Left hindlimb (tissue), 1 donor: ENCODE results near the gene PRKCE.
"Not testable (repeated sequence)": the region's sequence is repeated elsewhere in the genome, so short reads cannot be mapped to it uniquely, and the experiment has no call there.

Source experiments
- DNase-seq: peaks from one replicate; pipeline ENCODE4 v3.0.0-alpha.2; 2018

PRKCE gene

GRCh38 chr2:46183426-46183825 lies 532.0 kb downstream of the PRKCE start:
- DNase-seq = no peak

DNA sequence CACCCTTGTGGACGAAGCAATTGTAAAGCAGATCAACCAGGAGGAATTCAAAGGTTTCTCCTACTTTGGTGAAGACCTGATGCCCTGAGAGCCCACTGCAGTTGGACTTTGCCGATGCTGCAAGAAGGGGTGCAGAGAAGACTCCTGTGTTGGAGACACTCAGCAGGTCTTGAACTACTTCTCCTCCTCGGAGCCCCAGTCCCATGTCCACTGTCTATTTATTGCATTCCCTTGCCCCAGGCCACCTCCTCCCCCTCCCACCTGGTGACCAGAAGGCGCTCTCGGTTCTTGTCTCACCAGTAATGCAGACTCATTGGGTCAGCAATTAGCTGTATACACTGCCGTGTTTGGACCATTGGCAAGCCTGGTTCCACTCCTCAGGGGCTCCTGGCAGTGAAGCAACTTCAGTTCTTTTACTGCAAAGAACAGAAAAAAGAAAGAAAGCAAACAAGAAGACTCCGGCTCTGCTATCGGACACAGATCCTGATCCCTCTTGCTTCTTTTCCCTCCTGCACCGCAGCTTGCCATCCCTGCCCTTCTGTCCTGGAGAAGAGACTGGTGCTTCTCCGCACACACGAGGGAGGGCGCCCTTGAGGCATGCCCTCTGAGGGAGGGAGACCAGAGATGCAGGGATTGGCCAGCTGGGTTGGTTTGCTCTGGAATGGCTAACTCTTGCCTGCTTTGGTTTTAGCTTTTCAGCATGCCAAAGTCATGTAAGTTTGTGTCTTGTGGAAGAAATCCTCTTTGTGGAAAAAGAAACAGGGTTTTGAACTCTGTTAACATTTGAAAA lies 533.5 kb downstream of the PRKCE start:
- no peak for DNase-seq

DNA sequence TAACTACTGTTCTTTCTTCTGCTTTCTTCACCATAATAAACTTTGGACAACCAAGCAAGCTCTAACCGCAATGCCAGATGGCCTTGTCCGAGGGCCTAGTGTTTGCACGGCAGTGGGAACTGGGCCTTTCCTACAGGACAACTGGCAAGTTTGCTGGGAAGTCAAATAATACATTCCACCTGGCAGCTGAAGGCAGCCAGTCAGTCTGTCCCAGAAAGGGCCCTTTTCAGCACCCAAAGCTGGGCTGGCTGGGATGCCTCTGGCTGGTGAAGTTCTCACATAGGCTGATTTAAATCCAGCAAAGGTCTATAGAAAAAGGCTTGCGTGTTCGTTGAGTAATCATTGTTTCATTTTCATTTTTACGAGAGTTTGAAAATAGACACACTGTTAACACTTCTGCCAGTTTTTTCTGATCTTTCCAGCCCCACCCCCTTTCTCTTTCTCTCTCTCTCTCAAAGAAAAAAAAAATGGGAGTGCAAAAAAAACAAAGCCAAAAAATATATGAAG lies 535.7 kb downstream of the PRKCE start:
- no peak for DNase-seq

DNA sequence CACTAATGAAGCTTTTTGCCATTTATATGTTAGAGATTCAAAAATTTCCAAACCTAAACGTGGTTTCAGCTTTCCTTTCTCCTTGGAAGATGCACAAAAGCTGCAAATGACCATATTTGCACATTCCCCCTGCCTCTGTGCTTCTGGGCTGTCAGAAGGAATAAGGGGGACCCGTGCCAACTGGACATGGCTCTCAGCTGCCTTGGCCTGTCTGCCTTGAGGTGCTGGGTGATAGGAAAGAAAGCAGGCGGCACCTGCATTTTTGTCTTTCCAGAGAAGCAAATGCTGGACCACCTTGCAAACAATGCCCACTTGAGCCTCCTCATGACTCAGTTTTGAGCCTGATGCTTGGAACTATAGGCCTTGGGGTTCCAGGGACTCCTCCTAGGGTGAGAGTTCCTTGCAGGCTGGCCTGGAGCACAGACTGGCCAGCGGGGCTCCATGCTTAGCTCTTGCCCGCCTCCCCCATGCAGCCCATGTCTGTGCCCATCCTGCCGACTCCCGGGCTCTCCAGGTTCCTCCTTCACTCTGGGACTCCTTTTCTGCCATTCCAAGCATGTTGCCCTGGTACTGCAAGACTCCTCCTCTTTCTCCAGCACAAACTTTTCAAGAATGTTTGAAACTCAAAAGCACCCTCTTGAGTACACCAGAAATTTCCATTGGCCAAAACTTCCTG lies 536.7 kb downstream of the PRKCE start:
- DNase-seq = no peak

DNA sequence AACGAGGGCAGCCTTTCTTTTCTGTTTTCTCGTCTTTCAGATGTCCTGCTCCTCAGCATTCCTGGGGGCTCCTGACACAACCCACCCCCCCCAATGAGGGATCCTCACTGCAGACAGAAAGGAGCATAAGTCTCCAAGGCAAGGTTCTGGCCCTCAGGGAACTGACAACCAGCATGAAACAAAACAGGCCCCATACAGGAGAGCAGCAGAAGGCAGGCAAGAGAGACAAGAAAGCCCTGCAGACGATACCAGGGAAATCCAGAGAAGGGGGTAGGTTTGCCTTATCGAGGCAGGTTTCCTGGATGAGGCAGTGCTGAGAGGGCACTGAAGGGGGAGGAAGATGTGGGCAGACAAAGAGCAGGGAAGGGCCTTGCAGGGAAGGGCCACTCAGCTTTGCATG lies 541.9 kb downstream of the PRKCE start:
- DNase-seq = no peak

DNA sequence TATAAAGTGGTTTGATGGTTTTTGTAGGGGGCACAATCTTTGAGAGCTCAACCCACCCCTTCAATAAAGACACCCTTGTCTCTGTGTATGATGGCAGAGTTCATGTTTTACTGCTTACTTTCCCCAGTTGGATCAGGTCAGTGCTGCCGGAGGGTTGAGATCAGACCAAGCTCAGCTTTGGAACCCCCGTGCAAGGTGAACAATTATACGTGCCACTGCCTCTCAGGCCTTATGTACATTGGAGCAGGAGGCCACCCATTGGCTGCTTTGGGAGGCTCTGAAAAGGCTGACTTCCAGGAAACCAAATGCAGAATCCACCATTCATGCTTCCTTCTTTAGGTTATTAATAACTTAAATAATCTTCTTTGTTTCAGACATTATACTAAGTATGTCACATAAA lies 542.4 kb downstream of the PRKCE start:
- no peak for DNase-seq

GRCh38 chr2:46194856-46195255 lies 543.4 kb downstream of the PRKCE start:
- DNase-seq = no peak

DNA sequence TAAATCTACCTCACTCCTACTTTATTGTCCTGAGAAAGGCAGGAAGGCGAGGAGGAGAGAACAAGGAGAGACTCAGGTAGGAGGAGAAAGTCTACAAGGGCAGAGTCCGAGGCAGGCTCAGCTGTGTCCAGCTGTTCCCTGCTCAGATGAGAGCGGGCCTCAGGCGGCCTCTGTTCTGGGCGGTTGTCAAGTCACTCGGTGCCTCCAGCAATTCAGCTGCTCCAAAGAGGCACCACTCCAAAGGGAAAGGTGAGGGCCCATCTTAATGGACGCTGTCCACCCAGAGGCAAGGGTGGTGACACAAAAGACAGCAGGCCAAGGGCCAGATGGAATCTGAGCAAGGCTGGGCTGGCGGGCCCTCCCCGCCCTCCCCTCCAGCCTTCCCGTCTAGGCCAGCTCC lies 544.3 kb downstream of the PRKCE start:
- no peak for DNase-seq

GRCh38 chr2:46196871-46197462 lies 545.5 kb downstream of the PRKCE start:
- no peak for DNase-seq

DNA sequence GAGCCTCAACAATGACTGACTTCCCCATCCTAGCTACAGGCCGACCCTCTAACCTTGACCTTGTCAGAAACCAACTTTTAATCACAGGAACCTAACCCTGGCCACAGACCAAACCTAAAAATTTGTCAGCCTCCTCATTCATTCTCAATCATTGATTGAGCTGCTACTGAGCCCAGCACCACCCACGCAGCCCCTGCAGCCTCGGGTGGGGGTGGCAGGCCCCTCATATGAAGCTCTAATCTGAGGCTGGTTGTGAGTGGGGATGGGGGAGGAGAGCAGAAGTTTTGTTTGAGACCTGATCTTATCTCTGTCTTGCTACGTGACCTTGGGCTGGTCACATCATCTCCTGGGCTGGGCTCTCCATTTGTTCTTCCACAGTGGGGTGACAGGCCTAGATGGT lies 546.2 kb downstream of the PRKCE start:
- DNase-seq = no peak

GRCh38 chr2:46198164-46198883 lies 546.8 kb downstream of the PRKCE start:
- DNase-seq = no peak

DNA sequence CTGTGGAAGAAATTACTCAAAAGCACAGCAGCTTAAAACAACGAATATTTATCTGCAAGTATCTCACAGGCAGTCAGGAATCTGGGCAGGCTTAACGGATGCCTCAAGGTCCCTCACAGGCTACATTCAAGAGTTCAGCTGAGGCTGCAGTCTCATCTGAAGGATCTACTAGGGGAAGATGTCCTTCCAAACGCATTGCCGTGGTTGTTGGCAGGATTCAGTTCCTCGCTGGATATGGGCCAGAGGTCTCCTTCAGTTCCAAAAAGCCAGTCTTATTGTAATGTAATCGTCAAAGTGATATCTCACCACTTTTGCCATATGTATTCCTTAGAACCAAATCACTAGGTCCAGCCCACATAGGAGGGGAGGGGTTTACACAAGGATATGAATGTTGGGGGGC lies 547.5 kb downstream of the PRKCE start:
- no peak for DNase-seq

DNA sequence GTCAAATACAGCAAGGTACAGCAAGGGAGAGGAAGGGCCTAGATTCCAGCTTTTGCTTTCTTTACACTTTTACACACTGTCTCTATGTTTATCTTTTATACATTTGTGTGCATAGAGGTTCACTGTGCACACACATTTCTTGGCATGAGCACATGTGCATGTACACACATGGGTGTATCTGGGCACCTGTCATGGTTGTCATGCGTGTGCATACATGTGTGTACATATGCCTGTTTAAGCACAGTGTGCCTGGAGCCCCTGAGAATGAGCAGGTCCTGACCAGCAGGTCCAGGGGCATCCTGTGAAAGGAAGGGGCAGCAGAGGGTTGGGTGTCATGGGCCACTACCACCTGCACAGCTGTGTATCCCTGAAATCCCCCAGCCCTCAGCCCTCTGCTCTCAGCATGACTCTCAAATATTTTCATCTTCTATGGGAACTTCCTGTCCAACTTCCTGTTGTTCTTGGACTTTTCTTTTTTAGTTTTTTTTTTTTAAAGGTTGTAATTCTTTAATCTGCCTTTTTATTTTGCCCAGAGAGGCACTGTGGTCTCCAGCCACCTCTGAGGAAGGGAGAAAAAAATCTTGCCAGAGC lies 548.7 kb downstream of the PRKCE start:
- no peak for DNase-seq

GRCh38 chr2:46200861-46201605 lies 549.6 kb downstream of the PRKCE start:
- no peak for DNase-seq

- no peak for DNase-seq
These were observed 551.0 kb downstream of the PRKCE start for GRCh38 chr2:46202453-46202852.

DNA sequence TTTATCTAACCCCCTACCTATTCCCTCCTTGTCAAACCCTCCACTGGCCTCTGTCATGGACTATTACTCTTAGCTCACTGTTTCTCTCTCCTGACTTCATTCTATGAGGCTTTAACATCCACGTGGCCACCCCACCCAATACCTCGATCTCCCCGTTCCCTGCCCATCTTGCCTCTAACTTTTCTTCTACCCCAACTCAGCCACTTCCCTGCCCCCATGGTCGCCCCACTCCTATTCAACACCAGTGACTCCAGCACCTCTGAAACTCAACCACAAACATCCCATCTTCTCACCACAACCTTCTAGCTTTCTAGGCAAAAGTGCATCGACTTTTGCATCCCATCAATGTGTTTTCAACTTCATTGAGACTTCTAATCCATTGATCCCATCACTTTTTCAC lies 551.5 kb downstream of the PRKCE start:
- DNase-seq = no peak

GRCh38 chr2:46203636-46204035 lies 552.2 kb downstream of the PRKCE start:
- not testable (repeated sequence) for DNase-seq

DNA sequence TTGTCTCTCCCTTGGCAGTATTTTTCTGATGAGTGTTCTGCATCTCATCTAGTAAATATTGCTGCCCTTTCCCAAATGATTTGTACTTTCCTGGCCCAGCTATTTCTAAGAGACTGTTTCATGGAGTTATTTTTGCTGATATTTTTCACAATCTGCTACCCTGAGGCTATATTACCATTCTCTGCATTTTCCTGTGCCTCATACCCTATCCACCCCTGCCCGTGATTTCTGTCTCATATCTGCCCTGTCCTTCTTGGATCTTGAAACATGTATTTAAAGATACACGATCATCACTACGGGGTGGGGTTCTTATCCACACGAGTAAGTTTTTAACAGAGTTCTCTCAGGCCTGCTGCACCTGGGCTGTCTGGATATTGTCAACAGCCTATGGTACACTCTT lies 556.1 kb downstream of the PRKCE start:
- DNase-seq = no peak

- DNase-seq = no peak
These were observed 557.3 kb downstream of the PRKCE start for GRCh38 chr2:46208766-46209165.

- no peak for DNase-seq
These were observed 558.6 kb downstream of the PRKCE start for GRCh38 chr2:46210063-46210462.

- DNase-seq = no peak
These were observed 560.0 kb downstream of the PRKCE start for GRCh38 chr2:46211461-46211860.

DNA sequence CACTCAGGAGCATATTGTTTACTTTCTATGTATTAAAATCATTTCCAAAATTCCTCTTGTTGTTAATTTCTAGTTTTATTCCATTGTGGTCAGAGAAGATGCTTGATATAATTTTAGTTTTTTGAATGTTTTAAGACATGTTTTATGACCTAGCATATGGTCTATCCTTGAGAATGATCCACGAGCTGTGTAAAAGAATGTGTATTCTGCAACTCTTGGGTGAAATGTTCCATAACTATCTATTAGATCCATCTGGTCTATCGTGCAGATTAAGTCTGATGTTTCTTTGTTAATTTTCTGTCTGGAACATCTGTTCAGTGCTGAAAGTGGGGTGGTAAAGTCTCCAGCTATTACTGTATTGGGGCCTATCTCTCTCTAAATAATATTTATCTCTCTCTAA lies 562.4 kb downstream of the PRKCE start:
- DNase-seq = no peak
